ENCODE results near the gene KCNC3.

Gene KCNC3

DNA sequence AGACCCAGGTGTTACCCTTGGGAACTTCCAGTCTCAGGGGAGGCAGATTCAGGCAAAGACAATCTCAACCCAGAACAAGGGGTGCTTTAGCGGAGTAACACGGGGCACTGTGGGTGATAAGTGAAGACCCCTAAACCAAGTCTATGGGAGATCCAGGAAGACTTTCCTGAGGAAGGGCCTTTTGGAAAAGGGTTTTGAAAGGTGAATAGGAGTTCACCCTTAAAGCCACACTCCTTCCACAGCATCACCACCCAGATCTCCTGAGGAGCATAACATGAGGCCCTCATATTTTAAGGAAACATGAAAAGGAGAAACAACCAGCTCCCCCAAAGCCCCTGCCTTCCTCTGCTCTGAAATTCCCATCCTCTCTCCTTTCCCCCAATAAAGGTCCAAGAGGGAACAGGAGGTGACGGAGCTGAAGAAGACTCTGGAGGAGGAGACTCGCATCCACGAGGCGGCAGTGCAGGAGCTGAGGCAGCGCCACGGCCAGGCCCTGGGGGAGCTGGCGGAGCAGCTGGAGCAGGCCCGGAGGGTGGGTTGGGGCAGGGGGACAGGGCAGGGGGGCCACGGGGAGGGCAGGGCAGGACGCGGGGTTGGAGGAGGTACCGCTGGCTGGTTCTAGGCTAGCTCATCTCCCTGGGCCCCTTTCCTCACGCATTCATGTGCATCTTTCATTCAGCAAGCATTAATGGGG is 52.7 kb downstream of the KCNC3 start:
- no peak for DNase-seq (ENCODE audit: low spot score)

DNA sequence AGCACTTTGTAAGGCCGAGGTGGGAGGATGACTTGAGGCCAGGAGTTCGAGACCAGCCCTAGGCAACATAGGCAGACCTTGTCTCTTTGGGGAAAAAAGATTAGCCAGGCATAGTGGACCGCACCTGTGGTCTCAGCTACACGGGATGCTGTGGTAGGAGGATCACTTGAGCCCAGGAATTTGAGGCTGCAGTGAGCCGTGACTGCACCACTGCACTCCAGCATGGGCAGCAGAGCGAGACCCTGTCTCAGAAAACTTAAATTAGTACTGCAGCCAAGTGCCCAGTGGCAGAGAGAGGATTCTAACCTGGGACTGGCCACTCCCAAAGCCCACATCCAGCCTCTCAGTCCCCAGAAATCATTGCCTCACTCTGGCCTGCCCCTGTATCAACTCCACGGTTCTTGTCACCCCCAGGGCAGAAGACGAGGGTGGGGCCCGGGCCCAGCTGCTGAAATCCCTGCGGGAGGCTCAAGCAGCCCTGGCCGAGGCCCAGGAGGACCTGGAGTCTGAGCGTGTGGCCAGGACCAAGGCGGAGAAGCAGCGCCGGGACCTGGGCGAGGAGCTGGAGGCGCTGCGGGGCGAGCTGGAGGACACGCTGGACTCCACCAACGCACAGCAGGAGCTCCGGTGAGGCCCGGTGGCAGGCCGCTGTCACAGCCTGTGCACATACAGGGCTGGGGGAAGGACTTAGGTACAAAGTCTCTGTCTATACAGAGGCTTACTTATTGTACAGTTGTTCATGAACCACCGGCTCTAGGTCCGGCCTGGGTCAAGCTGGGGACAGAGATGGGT is 53.4 kb downstream of the KCNC3 start:
- DNase-seq (ENCODE audit: low spot score) = no peak

DNA sequence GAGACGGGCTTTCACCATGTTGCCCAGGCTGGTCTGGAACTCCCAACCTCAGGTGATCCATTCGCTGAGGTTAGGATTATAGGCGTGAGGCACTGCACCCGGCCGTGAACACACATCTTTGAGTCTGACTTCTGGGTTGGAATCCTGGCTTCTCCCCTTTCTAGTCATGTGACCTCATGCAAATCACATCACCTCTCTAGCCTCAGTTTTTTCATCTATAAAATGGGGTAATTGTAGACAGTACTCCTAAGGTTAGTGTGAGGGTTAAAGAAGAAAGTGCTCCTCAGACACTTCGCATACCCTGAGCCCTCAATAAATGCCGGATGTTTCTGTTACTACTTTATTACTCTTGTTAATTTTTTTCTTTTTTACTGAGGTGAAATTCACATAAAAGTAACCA is 55.4 kb downstream of the KCNC3 start:
- no peak for DNase-seq (ENCODE audit: low spot score)

DNA sequence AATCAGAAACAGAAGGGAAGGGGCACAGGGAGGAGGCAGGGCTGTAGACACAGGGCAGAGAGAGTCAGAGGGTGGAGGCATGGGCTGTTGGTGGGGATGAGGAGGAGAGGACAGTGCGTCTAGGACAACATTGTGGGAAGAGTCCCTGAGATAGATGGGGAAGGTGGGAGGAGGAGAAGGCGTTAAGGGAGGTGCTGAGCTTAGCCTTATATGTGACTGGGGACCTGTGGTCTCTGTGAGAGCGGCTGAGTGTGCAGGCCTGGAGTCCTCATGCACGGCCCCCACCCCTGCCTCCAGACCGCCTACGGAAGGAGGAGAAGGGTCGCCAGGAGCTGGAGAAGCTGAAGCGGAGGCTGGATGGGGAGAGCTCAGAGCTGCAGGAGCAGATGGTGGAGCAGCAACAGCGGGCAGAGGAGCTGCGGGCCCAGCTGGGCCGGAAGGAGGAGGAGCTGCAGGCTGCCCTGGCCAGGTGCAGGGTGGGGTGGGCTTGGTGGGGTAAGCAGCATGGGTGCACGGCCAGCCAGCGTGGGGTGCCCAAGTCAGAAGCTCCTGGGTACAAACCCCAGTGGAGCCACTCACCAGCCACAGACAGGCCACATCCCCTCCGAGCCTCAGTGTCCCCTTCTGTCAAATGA is 56.8 kb downstream of the KCNC3 start:
- no peak for DNase-seq (ENCODE audit: low spot score)

DNA sequence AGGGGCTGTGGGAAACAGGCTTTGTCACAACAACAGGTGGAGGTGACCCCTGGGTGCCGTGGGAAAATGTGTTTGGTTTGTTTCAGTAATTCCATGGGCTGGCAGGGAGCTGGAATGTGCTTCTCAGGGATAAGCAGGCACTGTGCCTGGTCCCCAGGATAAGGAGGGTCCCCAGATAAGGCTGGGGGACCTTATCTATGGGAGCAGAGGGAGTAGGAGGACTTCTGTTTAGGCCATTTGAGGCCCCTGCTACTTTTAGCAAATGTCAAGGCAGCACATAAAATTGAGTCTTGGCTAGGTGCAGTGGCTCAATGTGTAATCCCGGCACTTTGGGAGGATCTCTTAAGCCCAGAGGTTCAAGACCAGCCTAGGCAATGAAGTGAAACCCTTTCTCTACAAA is 59.5 kb downstream of the KCNC3 start:
- DNase-seq (ENCODE audit: low spot score) = no peak

DNA sequence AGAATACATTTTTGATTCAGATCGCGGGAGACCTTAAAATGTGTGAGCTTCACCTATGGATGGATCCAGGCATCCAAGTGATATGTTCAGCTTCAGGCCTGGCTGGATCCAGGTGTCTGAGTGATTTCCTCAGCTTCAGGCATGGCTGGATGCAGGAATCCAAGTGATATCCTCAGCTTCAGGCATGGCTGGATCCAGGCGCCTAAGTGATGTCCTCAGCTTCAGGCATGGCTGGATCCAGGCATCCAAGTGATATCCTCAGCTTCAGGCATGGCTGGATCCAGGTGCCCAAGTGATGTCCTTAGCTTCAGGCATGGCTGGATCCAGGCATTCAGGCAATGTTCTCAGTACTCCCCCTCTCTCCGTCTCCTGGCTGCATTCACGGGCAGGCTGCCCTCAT is 60.7 kb downstream of the KCNC3 start:
- no peak for DNase-seq (ENCODE audit: low spot score)

DNA sequence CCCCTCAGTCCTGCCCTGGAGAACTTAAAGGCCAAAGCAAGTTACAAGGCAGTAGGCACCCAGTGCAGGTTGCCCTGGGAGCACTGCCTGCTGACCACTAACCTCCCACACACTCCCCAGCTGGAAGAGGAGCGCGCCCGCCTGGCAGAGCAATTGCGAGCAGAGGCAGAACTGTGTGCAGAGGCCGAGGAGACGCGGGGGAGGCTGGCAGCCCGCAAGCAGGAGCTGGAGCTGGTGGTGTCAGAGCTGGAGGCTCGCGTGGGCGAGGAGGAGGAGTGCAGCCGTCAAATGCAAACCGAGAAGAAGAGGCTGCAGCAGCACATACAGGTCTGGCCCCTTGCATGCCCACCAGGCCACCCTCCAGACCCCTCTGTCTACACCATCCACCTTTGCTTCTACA is 61.1 kb downstream of the KCNC3 start:
- DNase-seq (ENCODE audit: low spot score) = no peak

DNA sequence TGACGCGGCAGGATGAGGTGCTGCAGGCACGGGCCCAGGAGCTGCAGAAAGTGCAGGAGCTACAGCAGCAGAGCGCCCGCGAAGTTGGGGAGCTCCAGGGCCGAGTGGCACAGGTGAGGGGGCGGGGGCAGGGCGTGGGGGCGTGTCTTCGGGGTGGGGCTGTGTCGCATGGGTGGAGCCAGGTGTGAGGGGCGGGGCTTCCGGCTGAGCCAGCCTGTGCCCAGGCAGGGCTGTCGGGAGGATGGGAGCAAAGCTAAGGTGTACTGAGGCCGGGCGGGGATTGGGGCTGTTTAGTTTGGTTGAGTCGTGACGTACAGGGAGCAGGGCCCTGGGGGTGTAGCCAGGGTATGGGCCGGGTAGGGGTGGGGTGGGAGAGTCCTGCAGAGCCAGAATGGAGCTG is 62.3 kb downstream of the KCNC3 start:
- DNase-seq (ENCODE audit: low spot score) = no peak

DNA sequence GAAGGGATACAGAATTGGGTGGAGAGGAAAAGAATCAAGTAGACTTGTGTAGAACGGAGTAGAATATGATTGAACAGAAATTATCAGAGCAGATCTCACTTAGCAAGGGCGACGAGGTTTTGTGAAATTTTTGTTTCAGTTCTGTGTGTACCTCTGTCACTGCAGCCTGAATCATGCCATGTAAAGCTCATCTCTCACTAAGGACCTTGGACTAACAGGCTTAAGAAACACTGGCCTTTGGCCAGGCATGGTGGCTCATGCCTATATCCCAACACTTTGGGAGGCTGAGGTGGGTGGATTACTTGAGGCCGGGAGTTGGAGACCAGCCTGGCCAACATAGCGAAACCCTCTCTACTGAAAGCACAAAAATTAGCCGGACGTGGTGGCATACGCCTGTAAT is 63.1 kb downstream of the KCNC3 start:
- no peak for DNase-seq (ENCODE audit: low spot score)

DNA sequence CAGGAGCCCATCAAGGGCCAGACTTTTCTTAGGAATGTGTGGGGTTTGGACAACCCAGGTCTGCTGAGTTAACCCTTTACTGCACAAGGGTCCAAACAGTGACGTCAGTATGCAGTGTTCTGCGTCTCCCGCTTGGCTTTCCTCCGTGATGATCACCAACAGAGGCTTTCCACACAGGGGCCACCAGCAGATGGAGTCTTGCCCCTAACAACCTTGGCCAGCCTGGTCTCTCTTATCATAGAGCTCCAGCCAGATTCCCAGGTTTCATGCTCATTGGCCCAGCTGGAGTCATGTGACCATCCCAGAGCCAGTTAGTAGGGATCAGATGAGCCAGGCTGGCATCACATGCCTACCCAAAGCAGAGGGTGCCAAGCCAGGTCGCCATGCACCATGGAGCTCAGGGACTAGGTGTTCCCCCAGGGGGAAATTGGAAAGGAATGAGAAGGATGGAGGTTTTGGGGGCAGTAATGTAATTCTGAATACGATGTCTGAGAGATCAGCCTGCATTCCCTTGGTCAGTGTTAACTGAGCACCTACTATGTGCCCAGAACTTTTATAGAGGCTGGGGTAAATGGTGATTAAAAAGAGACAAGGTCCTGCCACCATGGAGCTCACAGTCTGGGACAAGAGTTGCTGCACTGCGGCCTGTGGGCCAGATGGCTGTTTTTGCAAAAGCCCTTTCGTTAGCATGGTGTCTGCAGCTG is 64.5 kb downstream of the KCNC3 start:
- DNase-seq (ENCODE audit: low spot score) = no peak

DNA sequence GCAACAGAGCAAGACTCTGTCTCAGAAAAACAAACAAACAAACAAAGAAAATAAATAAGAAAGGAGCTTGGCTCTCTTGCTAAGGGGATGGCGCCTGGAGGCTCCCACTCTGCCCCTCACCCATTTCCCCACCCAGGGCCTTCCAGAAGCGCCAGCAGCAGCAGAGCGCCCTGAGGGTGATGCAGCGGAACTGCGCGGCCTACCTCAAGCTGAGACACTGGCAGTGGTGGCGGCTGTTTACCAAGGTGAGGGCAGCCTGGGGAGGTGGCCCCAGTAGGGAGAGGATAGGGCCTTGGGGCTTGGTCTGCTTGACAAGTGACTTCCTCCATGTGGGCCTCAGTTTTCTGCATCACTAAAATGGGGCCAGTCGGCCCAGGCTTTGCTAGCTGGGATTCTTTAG is 66.0 kb downstream of the KCNC3 start:
- no peak for DNase-seq (ENCODE audit: low spot score)

Measured in RKO (cell line).